B cell (primary cell): ENCODE data around the gene ATP1B2. TPM values are rescaled to one million over a fixed set of nuclear protein-coding genes. Genes with fewer than 3 reads are reported as not detected.

Source experiments
- ATAC-seq: fragments of 200-7000 bp; cut with Tn5 transposase; one replicate; pipeline ENCODE4 v1.10.0; 2021; ENCODE audit warnings: low read depth, mild to moderate bottlenecking, moderate number of reproducible peaks, moderate library complexity
- CTCF ChIA-PET: fragments of 350-600 bp; sonication (Branson Sonifier 250); formaldehyde crosslinking; loops from one replicate; lab custom pipeline; 2021; ENCODE audit warnings: antibody characterized with exemption, inconsistent platforms; lab: Charles Lee
- POLR2A ChIA-PET: fragments of 350-600 bp; sonication (Branson Sonifier 250); formaldehyde crosslinking; loops from one replicate; lab custom pipeline; 2021; ENCODE audit warnings: antibody characterized with exemption; lab: Charles Lee
- DNase-seq: peaks from one replicate; pipeline ENCODE4 v3.0.0; 2013
- H2AFZ ChIP-seq: 2 replicates; pipeline ENCODE4 v1.6.1; 2012; ENCODE audit warnings: mild to moderate bottlenecking, low read depth, low read length; ENCODE audit not compliant: insufficient read depth, poor library complexity, severe bottlenecking
- H3K27ac ChIP-seq, 2 donors: 1 replicate in 1 of 2; 2 replicates in 1 of 2; pipeline ENCODE4 v1.5.1; 2012 to 2013; ENCODE audit warnings: low read length in 2 of 2, mild to moderate bottlenecking in 2 of 2, moderate library complexity in 1 of 2
- H3K27me3 ChIP-seq, 4 experiments: fragments of 200-600 bp in 1 of 4; sonication (generic) in 1 of 4; replicated peaks in 1 of 4; 1 replicate in 2 of 4; 2 replicates in 2 of 4; pipeline versions ENCODE4 v1.6.1 to v1.7.0; 2013 to 2016; ENCODE audit warnings: low read length in 3 of 4, mild to moderate bottlenecking in 2 of 4, mixed read lengths in 1 of 4, moderate library complexity in 1 of 4; ENCODE audit not compliant: insufficient read depth in 4 of 4, control insufficient read depth in 3 of 4; ENCODE audit errors: control extremely low read depth in 1 of 4
- H3K36me3 ChIP-seq, 2 experiments: replicated peaks in 1 of 2; 1 replicate in 1 of 2; 2 replicates in 1 of 2; pipeline versions ENCODE4 v1.6.1 to v1.7.1; 2013; ENCODE audit warnings: low read length in 1 of 2; ENCODE audit not compliant: insufficient read depth in 2 of 2, control insufficient read depth in 1 of 2; ENCODE audit errors: control extremely low read depth in 1 of 2, extremely low read depth in 1 of 2
- H3K4me1 ChIP-seq, 2 donors: fragments of 200-600 bp in 1 of 2; sonication (generic) in 1 of 2; 1 replicate in 1 of 2; 2 replicates in 1 of 2; pipeline versions ENCODE4 v1.5.1 to v1.6.1; 2013 to 2017; ENCODE audit warnings: low read length in 2 of 2; ENCODE audit not compliant: control insufficient read depth in 2 of 2, insufficient read depth in 2 of 2
- H3K4me2 ChIP-seq: replicated peaks from 2 replicates; pipeline ENCODE3; 2012; ENCODE audit warnings: mild to moderate bottlenecking, low read depth, low read length; ENCODE audit not compliant: poor library complexity, severe bottlenecking
- H3K4me3 ChIP-seq, 5 experiments: fragments of 200-600 bp in 1 of 5; sonication (generic) in 1 of 5; 1 replicate in 3 of 5; 2 replicates in 2 of 5; pipeline versions ENCODE4 v1.5.1 to v1.7.0; 2011 to 2016; ENCODE audit warnings: low read length in 4 of 5, mild to moderate bottlenecking in 4 of 5, low read depth in 2 of 5, control low read depth in 1 of 5, moderate library complexity in 1 of 5; ENCODE audit not compliant: insufficient read depth in 1 of 5; ENCODE audit errors: control extremely low read depth in 1 of 5, extremely low read depth in 1 of 5
- H3K79me2 ChIP-seq: fragments of 200-600 bp; sonication (generic); one replicate; pipeline ENCODE4 v1.6.0; 2016; ENCODE audit warnings: low read length; ENCODE audit not compliant: control insufficient read depth, insufficient read depth
- H3K9ac ChIP-seq: fragments of 200-600 bp; sonication (generic); 2 replicates; pipeline ENCODE4 v1.6.1; 2017; ENCODE audit warnings: mild to moderate bottlenecking, low read length, moderate library complexity
- H3K9me3 ChIP-seq, 3 donors: one replicate each; pipeline versions ENCODE4 v1.6.1 to v1.7.1; 2013; ENCODE audit warnings: low read length in 2 of 3; ENCODE audit not compliant: control insufficient read depth in 2 of 3, insufficient read depth in 1 of 3; ENCODE audit errors: control extremely low read depth in 1 of 3
- H4K20me1 ChIP-seq: 2 replicates; pipeline ENCODE4 v1.6.0; 2012; ENCODE audit warnings: mild to moderate bottlenecking, low read length; ENCODE audit not compliant: insufficient read depth, control insufficient read depth, poor library complexity, severe bottlenecking
- H3K27ac Mint-ChIP-seq: one replicate; pipeline ENCODE4 v1.8.0; 2021; ENCODE audit warnings: mixed read lengths
- H3K27me3 Mint-ChIP-seq: one replicate; pipeline ENCODE4 v1.8.0; 2021; ENCODE audit warnings: mixed read lengths
- H3K4me1 Mint-ChIP-seq: one replicate; pipeline ENCODE4 v1.8.0; 2021; ENCODE audit warnings: mixed read lengths
- H3K4me3 Mint-ChIP-seq: one replicate; pipeline ENCODE4 v1.8.0; 2021; ENCODE audit warnings: mixed read lengths
- H3K9me3 Mint-ChIP-seq: one replicate; pipeline ENCODE4 v1.8.0; 2022; ENCODE audit warnings: mixed read lengths; ENCODE audit not compliant: insufficient read depth
- EZH2 ChIP-seq: IDR thresholded peaks from 2 replicates; pipeline ENCODE4 v1.6.1; 2012; ENCODE audit warnings: borderline replicate concordance, low read depth, mild to moderate bottlenecking, moderate library complexity, low read length; ENCODE audit not compliant: insufficient read depth, poor library complexity, severe bottlenecking
- WGBS: methylation state at CpG from one replicate; pipeline ENCODE4 v1.1.5; 2013; ENCODE audit warnings: missing lambda C conversion rate; ENCODE audit not compliant: insufficient coverage; 5-methylcytosine and 5-hydroxymethylcytosine counted together
- intact Hi-C: fragments of 100-400 bp; cut with micrococcal nuclease; formaldehyde crosslinking; loops from one replicate; pipeline ENCODE4 v1.10.0; 2022
- polyA plus RNA-seq: library from polyadenylated mRNA; depleted of rRNA; stranded (reverse); fragments of >200 nt; gene quantifications from 2 replicates; pipeline ENCODE4 v1.2.3, GENCODE V29; 2012
- total RNA-seq, 2 donors: library from RNA; stranded (reverse); fragments of 120-200 nt in 1 of 2; gene quantifications; 1 replicate in 1 of 2; 2 replicates in 1 of 2; pipeline versions ENCODE4 v1.2.3 to v1.2.4, GENCODE V29; 2013 to 2022
- TF ChIP-seq, protein P1 (sequence below): fragments of 200-600 bp; IDR thresholded peaks from one replicate; pipeline ENCODE4 v1.8.0; 2022; ENCODE audit warnings: antibody characterized with exemption, mild to moderate bottlenecking

The ATP1B2 gene
- total and polyA plus RNA-seq, 2 donors (not counting 1 experiment from before 2014, with no cell fraction given), result 0.39 TPM; not detected in 1

DNA sequence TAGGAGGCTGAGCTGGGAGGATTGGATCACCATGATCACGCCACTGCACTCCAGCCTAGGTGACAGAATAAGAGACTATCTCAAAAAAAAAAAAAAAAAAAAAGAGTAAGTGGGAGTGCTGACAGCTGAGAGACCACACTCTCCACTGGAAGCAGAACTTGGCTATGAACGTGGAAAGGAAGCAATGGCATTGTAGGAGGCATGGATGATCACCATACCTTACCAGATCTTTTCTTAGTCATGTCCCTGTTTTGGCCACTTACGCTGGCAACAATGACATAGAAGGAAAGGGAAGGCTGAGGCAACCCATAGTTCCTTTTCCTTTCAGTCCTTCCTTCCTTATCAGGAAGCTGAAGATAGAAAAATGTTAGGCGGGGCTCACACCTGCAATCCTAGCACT, 3.7 kb upstream of the ATP1B2 start:
- CTCF ChIA-PET, result interaction anchor here (0.7 to 1.7 kb wide), 2 partner anchors 39 to 134 kb away, joined by 3 read pairs; no protein-coding TSS in a partner anchor
- Histone ChIP-seq H3K4me2 (no peak overlapping the region), H3K79me2 (no peaks in the 10 kb centered on the region), H3K36me3 (no peaks in the 10 kb centered on the region), H2AFZ (no peak overlapping the region), H4K20me1 (no peaks in the 10 kb centered on the region), H3K9me3 (peaks cover 0 to 6% (median 0%) of the 10 kb centered on the region in 3 donors), H3K27me3 (peaks cover 0 to 40% (median 21%) of the 10 kb centered on the region in 4 experiments), H3K4me3 (no peak overlapping the region), H3K9ac (no peak overlapping the region), H3K27ac (no peak overlapping the region), H3K4me1 (peaks cover 21 to 28% of the 10 kb centered on the region in 2 donors)
- POLR2A ChIA-PET, result interaction anchor here (0.7 kb wide), 1 partner anchor 20 kb away, joined by 3 read pairs; no protein-coding TSS in a partner anchor
- H3K27ac Mint-ChIP-seq, result no peak overlapping the region
- TF ChIP-seq, protein P1, sequence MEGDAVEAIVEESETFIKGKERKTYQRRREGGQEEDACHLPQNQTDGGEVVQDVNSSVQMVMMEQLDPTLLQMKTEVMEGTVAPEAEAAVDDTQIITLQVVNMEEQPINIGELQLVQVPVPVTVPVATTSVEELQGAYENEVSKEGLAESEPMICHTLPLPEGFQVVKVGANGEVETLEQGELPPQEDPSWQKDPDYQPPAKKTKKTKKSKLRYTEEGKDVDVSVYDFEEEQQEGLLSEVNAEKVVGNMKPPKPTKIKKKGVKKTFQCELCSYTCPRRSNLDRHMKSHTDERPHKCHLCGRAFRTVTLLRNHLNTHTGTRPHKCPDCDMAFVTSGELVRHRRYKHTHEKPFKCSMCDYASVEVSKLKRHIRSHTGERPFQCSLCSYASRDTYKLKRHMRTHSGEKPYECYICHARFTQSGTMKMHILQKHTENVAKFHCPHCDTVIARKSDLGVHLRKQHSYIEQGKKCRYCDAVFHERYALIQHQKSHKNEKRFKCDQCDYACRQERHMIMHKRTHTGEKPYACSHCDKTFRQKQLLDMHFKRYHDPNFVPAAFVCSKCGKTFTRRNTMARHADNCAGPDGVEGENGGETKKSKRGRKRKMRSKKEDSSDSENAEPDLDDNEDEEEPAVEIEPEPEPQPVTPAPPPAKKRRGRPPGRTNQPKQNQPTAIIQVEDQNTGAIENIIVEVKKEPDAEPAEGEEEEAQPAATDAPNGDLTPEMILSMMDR, result no peak
- TF ChIP-seq EZH2, result no peak
- intact Hi-C loops, result no loop called here
- H3K4me3 Mint-ChIP-seq, result no peak overlapping the region
- ATAC-seq, result no peak
- H3K9me3 Mint-ChIP-seq, result no peaks in the 10 kb centered on the region
- no peak for DNase-seq
- H3K27me3 Mint-ChIP-seq, result peaks cover 28% of the 10 kb centered on the region
- WGBS, result 83% methylated on average over 1 of the region's 4 CpGs
- peaks cover 20% of the 10 kb centered on the region for H3K4me1 Mint-ChIP-seq

GRCh38 chr17:7651097-7651664, 455 bp downstream of the ATP1B2 start:
- Histone ChIP-seq H3K4me2 (peak overlapping the region; percentile 97), H3K4me1 (peaks cover 20 to 24% of the 10 kb centered on the region in 2 donors), H3K4me3 (peak overlapping the region in 4 of 5 experiments; percentile 26 to 74 (median 50)), H3K79me2 (no peaks in the 10 kb centered on the region), H3K27me3 (peaks cover 0 to 53% (median 29%) of the 10 kb centered on the region in 4 experiments), H4K20me1 (no peaks in the 10 kb centered on the region), H3K9ac (peak overlapping the region; percentile 67), H3K27ac (no peak overlapping the region), H3K36me3 (no peaks in the 10 kb centered on the region), H3K9me3 (peaks cover 0 to 6% (median 0%) of the 10 kb centered on the region in 3 donors), H2AFZ (peak overlapping the region; percentile 77)
- H3K27me3 Mint-ChIP-seq, result peaks cover 48% of the 10 kb centered on the region
- CTCF ChIA-PET, result interaction anchor here (0.7 to 1.7 kb wide), 5 partner anchors 19 to 183 kb away, joined by 3 to 9 read pairs (median 6); partner anchors contain the start of genes FXR2 and TP53
- POLR2A ChIA-PET, result interaction anchor here (0.5 to 2.2 kb wide), 5 partner anchors 35 to 842 kb away, joined by 3 to 10 read pairs (median 7); partner anchors contain the start of genes TP53 and WRAP53
- H3K27ac Mint-ChIP-seq, result peak overlapping the region; percentile 20
- TF ChIP-seq, protein P1, result no peak
- TF ChIP-seq EZH2, result no peak
- peaks cover 19% of the 10 kb centered on the region for H3K4me1 Mint-ChIP-seq
- H3K4me3 Mint-ChIP-seq, result peak overlapping the region; percentile 91
- ATAC-seq (no peak), DNase-seq (peak; percentile 44)
- H3K9me3 Mint-ChIP-seq, result no peaks in the 10 kb centered on the region
- intact Hi-C loops, result loop anchor here (2.0 kb wide), 1 partner anchor 36 kb away; the partner anchor contains the start of gene TP53
- 2% methylated on average over 41 of the region's 45 CpGs for WGBS
